HG02588 (cell line): ENCODE data around the gene FOXP1.

Experiments
- ATAC-seq: cut with Tn5 transposase; IDR thresholded peaks from one replicate; pipeline ENCODE4 v1.9.1; 2021; ENCODE audit warnings: mild to moderate bottlenecking, moderate library complexity; ENCODE audit not compliant: unreplicated experiment

FOXP1 gene

GRCh38 chr3:71587958-71588357 lies 4.4 kb upstream of the FOXP1 start:
- no peak for ATAC-seq

GRCh38 chr3:71586810-71587242 lies 3.3 kb upstream of the FOXP1 start:
- no peak for ATAC-seq

GRCh38 chr3:71585887-71586809 lies 2.6 kb upstream of the FOXP1 start:
- no peak for ATAC-seq

GRCh38 chr3:71585131-71585530 lies 1.6 kb upstream of the FOXP1 start:
- ATAC-seq: no peak

- no peak for ATAC-seq
These were observed 975 bp upstream of the FOXP1 start for GRCh38 chr3:71584394-71585011.

- ATAC-seq: no peak
These were observed 639 bp downstream of the FOXP1 start for GRCh38 chr3:71582612-71583565.

GRCh38 chr3:71582036-71582611 lies 1.4 kb downstream of the FOXP1 start:
- ATAC-seq: no peak

- no peak for ATAC-seq
These were observed 2.0 kb downstream of the FOXP1 start for GRCh38 chr3:71581457-71582035.

GRCh38 chr3:71580636-71581456 lies 2.7 kb downstream of the FOXP1 start:
- ATAC-seq: no peak

GRCh38 chr3:71579935-71580406 lies 3.6 kb downstream of the FOXP1 start:
- no peak for ATAC-seq

- no peak for ATAC-seq
These were observed 4.1 kb downstream of the FOXP1 start for GRCh38 chr3:71579326-71579934.

- ATAC-seq: no peak
These were observed 5.3 kb downstream of the FOXP1 start for GRCh38 chr3:71578054-71578751.

- no peak for ATAC-seq
These were observed 6.5 kb downstream of the FOXP1 start for GRCh38 chr3:71577011-71577410.

GRCh38 chr3:71575433-71575832 lies 8.1 kb downstream of the FOXP1 start:
- no peak for ATAC-seq

GRCh38 chr3:71573181-71573580 lies 10.3 kb downstream of the FOXP1 start:
- ATAC-seq: no peak

- no peak for ATAC-seq
These were observed 13.0 kb downstream of the FOXP1 start for GRCh38 chr3:71570546-71570945.

GRCh38 chr3:71568207-71568606 lies 15.3 kb downstream of the FOXP1 start:
- no peak for ATAC-seq

GRCh38 chr3:71566776-71567175 lies 16.8 kb downstream of the FOXP1 start:
- ATAC-seq: no peak
